ENCODE data around the gene PGBD4. TPM values are rescaled to one million over a fixed set of nuclear protein-coding genes. Genes with fewer than 3 reads are reported as not detected.

PGBD4 gene
- polyA plus RNA-seq, 3 donors, result 0.38 to 0.93 (median 0.58) TPM

DNA sequence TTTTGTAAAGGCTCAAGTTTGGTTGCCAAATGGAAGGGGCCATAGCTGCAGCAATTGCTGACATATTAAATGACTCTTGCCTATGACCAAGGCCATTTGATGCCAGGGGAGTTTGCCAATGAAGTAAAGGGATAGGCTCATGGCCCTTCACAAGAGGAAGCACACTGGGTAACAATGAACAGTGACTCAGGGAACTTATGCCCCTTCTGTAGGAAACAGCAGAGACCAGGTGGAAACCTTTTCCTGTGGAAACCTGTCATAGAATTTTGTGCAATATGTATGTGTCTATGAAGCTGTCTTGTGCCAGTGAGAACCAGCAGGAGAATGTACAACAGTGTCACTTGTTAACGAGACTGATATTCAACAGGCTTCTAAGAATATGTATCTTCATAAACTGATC, 37.4 kb upstream of the PGBD4 start:
- H3K36me3 ChIP-seq (replicated peaks in 1 of 2; ENCODE audit: control insufficient read depth in 1 of 2, insufficient read depth in 2 of 2, low read length in 2 of 2), result no peaks in the 10 kb centered on the region
- Mint-ChIP-seq H3K27me3 (ENCODE audit: low read depth in 3 of 3) (peaks cover 0 to 4% (median under 1%) of the 10 kb centered on the region in 3 donors), H3K4me1 (peaks cover 3% of the 10 kb centered on the region), H3K36me3 (no peaks in the 10 kb centered on the region), H3K9me3 (no peaks in the 10 kb centered on the region), H3K27ac (no peak overlapping the region), H3K4me3 (no peak overlapping the region)
- no peaks in the 10 kb centered on the region for H3K4me1 ChIP-seq (ENCODE audit: control insufficient read depth in 1 of 2, insufficient read depth in 2 of 2, low read length in 2 of 2)
- intact Hi-C loops (cut with micrococcal nuclease), result loop anchor here (5.0 to 10.0 kb wide), 3 partner anchors 148 to 858 kb away; partner anchors contain the start of genes GOLGA8B (in 1 of the 2) and KATNBL1 (in 1 of the 2)
- no peaks in the 10 kb centered on the region for H3K27me3 ChIP-seq (ENCODE audit: control insufficient read depth in 2 of 2, insufficient read depth in 2 of 2, low read length in 2 of 2)
- H4K20me1 ChIP-seq (ENCODE audit: insufficient read depth, low read length), result no peaks in the 10 kb centered on the region
- TF ChIP-seq, protein P1, sequence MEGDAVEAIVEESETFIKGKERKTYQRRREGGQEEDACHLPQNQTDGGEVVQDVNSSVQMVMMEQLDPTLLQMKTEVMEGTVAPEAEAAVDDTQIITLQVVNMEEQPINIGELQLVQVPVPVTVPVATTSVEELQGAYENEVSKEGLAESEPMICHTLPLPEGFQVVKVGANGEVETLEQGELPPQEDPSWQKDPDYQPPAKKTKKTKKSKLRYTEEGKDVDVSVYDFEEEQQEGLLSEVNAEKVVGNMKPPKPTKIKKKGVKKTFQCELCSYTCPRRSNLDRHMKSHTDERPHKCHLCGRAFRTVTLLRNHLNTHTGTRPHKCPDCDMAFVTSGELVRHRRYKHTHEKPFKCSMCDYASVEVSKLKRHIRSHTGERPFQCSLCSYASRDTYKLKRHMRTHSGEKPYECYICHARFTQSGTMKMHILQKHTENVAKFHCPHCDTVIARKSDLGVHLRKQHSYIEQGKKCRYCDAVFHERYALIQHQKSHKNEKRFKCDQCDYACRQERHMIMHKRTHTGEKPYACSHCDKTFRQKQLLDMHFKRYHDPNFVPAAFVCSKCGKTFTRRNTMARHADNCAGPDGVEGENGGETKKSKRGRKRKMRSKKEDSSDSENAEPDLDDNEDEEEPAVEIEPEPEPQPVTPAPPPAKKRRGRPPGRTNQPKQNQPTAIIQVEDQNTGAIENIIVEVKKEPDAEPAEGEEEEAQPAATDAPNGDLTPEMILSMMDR (IDR thresholded peaks at IDR 0.05), result no peak
- no CpG with 5 or more reads among the region's 1 CpG for WGBS (ENCODE audit: insufficient coverage)
- DNase-seq, result no peak
- H3K4me2 ChIP-seq (replicated peaks; ENCODE audit: extremely low read depth, low read length, poor library complexity, severe bottlenecking), result no peak overlapping the region
- H3K9me3 ChIP-seq (replicated peaks in 1 of 2; ENCODE audit: control insufficient read depth in 1 of 2, insufficient read depth in 1 of 2, low read length in 2 of 2), result no peaks in the 10 kb centered on the region
- H3K27ac ChIP-seq (ENCODE audit: low read depth in 1 of 2, low read length in 2 of 2), result no peak overlapping the region
- H3K79me2 ChIP-seq (ENCODE audit: insufficient read depth, low read length), result no peaks in the 10 kb centered on the region
- H3K4me3 ChIP-seq (replicated peaks in 1 of 3; ENCODE audit: low read depth in 2 of 3, low read length in 3 of 3), result no peak overlapping the region
- H2AFZ ChIP-seq (ENCODE audit: insufficient read depth, low read depth, low read length, poor library complexity, severe bottlenecking), result no peak overlapping the region
- H3K9ac ChIP-seq (ENCODE audit: insufficient read depth, low read length, poor library complexity, severe bottlenecking), result no peak overlapping the region

DNA sequence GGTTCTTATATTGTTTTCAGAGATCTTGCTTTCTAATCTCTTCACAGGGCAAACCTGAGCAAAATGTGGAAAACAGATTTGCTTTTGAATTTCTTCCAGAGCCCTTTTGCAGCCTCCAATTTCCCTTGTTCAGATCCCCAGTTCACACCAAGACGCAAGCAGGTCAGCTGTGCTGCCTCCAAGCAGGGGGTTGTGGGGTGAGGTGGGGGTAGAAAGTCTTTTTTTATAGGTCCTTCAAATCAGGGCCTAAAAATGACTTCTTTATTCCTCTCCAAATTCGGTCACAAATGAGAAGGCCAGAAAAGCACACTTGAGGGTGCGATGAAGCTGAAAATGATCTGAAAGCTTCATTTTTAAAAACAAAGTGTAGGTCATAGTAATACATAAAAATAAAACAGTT, 36.6 kb upstream of the PGBD4 start:
- Mint-ChIP-seq H3K9me3 (no peaks in the 10 kb centered on the region), H3K36me3 (no peaks in the 10 kb centered on the region), H3K4me1 (peaks cover 3% of the 10 kb centered on the region), H3K27ac (no peak overlapping the region), H3K4me3 (no peak overlapping the region), H3K27me3 (ENCODE audit: low read depth in 3 of 3) (peaks cover 0 to 4% (median 0%) of the 10 kb centered on the region in 3 donors)
- intact Hi-C loops (cut with micrococcal nuclease), result loop anchor here in 1 of 2 donors (10.0 kb wide), 1 partner anchor 520 kb away; the partner anchor contains the start of gene GOLGA8B
- H3K79me2 ChIP-seq (ENCODE audit: insufficient read depth, low read length), result no peaks in the 10 kb centered on the region
- H3K9ac ChIP-seq (ENCODE audit: insufficient read depth, low read length, poor library complexity, severe bottlenecking), result no peak overlapping the region
- H3K9me3 ChIP-seq (replicated peaks in 1 of 2; ENCODE audit: control insufficient read depth in 1 of 2, insufficient read depth in 1 of 2, low read length in 2 of 2), result no peaks in the 10 kb centered on the region
- no peak overlapping the region for H3K4me2 ChIP-seq (replicated peaks; ENCODE audit: extremely low read depth, low read length, poor library complexity, severe bottlenecking)
- H4K20me1 ChIP-seq (ENCODE audit: insufficient read depth, low read length), result no peaks in the 10 kb centered on the region
- TF ChIP-seq, protein P1 (IDR thresholded peaks at IDR 0.05), result no peak
- no peak overlapping the region for H3K4me3 ChIP-seq (replicated peaks in 1 of 3; ENCODE audit: low read depth in 2 of 3, low read length in 3 of 3)
- no peak for DNase-seq
- H2AFZ ChIP-seq (ENCODE audit: insufficient read depth, low read depth, low read length, poor library complexity, severe bottlenecking), result no peak overlapping the region
- H3K27ac ChIP-seq (ENCODE audit: low read depth in 1 of 2, low read length in 2 of 2), result no peak overlapping the region
- no peaks in the 10 kb centered on the region for H3K36me3 ChIP-seq (replicated peaks in 1 of 2; ENCODE audit: control insufficient read depth in 1 of 2, insufficient read depth in 2 of 2, low read length in 2 of 2)
- H3K4me1 ChIP-seq (ENCODE audit: control insufficient read depth in 1 of 2, insufficient read depth in 2 of 2, low read length in 2 of 2), result no peaks in the 10 kb centered on the region
- no peaks in the 10 kb centered on the region for H3K27me3 ChIP-seq (ENCODE audit: control insufficient read depth in 2 of 2, insufficient read depth in 2 of 2, low read length in 2 of 2)
- no CpG with 5 or more reads among the region's 3 CpGs for WGBS (ENCODE audit: insufficient coverage)
